Stimulated activated CD4-positive, alpha-beta T cell treated with anti-CD3 and anti-CD28 coated beads, Interleukin-12 subunit alpha, Interleukin-12 subunit beta, amount 100 ng/mL, for 48 hours (primary cell): ENCODE measurements around the gene BMP8A.
"Not testable (repeated sequence)": the region's sequence is repeated elsewhere in the genome, so short reads cannot be mapped to it uniquely, and the experiment has no call there.

Experiments used
- DNase-seq, 3 donors: peaks; one replicate each; pipeline ENCODE4 v3.0.0-alpha.2; 2020; ENCODE audit warnings: low read depth in 2 of 3, low spot score in 1 of 3

BMP8A gene

DNA sequence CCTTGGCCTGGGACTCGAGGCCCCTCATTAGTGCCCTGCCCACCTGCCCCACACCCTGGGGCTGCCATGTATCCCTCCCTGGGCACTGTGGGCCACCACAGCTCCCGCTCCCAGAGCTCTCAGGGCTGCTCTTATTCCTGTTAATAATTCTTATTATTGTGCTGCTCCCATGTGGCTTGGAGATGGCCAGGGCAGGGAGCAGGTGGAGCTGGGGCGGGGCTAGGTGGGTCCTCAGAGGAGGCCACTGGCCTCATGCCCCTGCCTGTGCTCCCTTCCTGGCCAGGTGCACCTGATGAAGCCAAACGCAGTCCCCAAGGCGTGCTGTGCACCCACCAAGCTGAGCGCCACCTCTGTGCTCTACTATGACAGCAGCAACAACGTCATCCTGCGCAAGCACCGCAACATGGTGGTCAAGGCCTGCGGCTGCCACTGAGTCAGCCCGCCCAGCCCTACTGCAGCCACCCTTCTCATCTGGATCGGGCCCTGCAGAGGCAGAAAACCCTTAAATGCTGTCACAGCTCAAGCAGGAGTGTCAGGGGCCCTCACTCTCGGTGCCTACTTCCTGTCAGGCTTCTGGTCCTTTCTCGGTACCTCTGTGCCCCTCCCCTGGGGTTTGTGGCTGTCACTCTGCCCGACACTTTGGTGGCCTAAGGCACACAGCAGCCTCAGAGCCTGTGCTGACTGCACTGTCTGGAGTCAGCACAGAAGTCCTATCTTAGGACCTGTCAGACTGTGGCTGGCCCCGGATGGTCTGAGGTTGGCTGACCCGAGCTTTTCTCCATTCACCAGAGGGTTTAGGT, 34.1 kb downstream of the BMP8A start:
- peak in 1 of 3 donors; percentile 14 for DNase-seq

DNA sequence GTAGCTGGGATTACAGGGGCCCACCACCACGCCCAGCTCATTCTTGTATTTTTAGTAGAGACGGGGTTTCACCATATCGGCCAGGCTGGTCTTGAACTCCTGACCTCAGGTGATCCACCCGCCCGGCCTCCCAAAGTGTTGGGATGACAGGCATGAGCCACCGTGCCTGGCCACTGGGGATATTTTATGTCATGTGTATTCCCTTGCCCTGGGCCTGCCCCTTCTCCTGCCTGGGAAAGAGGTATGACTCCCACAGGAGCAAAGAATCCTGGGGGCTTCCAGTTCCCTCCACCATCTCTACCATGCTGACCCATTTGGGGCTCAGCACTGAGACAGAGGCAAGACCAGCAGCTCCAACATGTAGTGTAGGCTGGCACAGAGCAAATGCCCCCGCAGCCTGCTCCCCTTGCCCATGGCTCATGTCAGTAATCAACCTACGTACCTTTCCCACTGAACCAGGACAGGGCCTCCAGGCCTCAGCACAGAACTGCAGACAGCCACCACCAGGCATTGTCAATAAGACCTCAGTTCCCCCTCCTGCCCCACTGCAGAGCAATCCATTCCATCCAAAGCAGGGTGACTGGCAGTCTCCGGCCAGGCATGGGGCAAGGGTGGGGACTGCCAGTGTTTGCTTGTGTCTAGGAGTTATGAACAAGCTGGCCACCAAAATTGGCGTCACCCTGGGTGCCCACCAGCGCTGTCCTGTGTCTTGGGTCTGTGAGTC, 35.2 kb downstream of the BMP8A start:
- no peak for DNase-seq

DNA sequence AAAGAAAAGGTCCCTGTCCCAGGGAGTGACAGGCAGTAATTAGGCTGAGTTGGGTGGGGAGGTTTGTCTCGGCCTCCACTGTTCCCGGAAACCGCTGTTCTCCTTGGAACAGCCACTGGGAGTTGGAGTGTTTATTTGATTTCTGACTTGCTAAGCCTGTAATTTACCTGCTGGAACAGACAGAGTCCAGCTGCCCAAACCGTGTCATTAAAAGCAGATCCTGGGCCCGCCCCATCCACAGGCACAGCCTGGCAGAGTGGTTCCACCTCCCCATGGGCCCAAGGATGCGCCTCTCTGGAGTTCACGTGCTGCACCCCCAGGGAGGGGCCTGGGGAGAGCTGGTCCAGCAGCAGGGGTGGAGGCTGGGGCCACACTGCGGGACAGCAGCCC, 35.7 kb downstream of the BMP8A start:
- not testable (repeated sequence) for DNase-seq

DNA sequence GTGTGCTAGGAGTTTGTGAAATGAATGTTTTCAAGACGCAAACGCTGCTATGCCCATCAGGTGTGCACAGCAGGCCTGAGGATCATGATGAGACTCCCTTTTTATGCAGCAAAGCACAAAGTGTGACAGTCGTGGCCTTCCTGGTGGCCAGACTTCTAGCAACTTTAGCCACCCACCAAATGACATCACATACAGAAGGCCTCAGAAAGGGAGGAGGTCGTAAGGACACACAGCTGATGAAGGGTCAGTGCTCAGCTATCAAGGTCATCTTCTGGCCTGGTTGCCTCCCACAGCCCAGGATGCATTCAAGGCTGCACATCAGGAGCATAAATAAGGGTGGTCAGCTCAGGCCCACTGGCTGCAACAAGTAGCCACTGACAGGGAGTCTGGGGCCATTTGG, 36.6 kb downstream of the BMP8A start:
- DNase-seq, result no peak

DNA sequence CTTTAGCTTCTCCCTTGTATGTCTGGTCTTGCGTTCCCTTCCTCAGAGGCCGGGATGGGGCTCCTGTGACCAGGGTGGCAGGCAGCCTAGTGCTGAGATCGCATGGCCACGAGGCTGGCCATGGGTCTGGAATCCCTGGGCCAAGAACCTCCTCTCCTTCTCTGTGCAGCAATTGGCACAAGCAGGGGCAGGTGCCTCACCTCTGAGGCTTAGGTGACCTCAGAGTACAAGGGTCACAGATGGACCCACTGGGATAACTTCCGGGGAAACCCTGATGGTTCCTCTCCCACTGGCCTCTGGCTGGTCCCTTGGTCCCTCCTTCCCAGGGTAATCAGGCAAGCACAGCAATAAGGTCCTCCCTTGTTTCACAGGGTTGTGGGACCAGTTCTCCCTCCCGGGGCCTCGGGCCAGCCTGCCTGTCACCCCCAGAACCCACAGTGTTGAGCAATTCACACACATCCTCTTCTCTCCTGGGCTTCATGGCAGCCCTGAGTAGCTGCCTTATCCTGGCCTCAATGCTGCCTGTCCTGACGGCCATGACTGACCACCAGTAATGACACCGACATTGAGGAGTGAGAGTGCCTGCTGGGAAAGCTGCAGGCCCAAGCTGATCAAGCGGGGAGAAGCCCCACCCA, 38.6 kb downstream of the BMP8A start:
- no peak for DNase-seq

DNA sequence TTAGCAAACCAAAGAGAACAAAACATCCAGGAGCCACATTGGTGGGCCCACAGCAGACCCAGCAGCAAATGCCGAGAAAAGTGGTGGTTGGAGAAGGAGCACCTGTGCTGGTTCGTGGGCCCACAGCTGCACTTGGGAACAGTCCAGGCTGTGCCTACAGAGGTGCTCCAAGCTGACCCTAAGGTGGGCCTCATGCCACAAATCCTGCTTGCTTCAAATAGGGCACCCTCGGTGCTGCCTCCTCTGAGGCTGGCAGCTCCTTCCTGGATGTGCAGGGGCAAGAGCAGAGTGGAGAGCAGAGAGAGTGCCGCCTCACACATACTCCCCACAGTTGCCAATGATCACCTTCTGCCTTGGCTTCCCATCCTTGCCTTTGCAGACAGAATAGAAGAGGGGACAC, 40.1 kb downstream of the BMP8A start:
- no peak for DNase-seq

DNA sequence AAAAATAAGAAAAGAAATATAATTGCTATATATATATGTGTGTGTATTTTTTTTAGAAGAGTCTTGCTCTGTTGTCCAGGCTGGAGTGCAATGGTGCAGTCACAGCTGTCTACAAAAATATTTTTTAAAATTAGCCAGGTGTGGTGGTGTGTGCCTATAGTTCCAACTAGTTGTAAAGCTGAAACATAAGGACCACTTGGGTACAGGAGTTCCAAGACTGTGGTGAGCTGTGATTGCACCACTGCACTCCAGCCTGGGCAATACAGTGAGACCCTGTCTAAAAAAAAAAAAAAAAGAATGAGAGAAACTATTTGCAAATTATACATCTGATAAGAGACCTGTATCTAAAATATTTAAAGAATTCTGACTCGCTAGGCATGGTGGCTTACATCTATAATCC, 42.0 kb downstream of the BMP8A start:
- no peak for DNase-seq

DNA sequence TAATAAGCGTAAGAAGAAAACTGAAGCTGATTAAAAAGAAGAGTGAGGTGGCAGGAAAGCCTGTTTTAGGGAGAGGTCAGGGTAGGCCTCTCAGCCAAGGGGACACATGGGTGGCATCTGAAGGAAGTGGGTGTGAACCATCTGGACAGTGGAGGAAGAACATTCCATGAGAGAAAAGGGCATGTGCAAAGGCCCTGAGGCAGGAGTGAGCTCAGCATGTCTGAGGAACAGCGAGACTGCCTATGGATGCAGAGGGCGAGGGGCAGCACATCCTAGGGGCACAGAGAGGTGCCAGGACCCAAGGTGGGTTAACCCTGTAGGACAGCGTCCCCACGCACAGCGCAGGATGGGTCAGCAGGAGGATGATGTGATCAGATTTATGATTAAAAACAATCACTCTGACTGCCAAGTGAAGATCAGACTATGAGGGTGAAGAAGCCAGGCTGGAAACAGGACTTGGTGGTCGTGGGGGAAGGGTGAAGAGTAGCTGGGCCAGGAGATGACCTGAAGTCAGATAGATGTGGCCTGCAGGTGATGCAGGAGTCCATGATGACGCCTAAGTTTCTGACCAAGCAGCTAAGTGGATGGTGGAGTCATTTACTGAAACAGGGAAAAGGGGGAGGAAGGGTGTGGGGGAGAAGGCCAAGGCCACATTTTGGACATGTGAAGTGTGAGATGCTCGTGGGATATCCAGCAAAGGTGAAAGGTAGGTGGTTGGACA, 47.3 kb downstream of the BMP8A start:
- no peak for DNase-seq

DNA sequence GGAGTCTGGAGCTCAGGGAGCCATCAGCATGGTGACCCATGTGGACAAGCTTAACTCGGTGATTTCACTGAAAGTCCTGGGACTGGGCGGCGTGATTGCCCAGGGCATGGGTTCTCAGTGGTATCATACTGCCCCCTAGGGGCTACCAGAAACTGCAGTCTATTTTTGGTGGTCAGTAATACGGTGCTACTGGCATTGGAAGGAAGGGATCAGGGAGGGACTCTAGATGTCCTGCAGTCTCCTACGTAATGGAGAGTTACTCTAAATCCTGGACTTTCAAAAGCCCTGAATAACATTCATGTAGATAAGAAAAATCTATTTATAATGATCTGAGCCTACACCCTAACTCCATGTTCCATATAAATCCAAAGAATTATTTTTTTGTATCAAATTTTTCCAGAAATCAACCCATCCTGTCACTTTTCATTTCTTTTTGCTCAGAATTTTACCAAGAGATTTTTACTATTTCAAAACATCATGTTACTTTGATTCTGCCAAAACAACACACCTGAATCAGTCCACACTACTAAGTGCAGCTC, 47.9 kb downstream of the BMP8A start:
- DNase-seq, result peak in 2 of 3 donors; percentile 26 to 27

DNA sequence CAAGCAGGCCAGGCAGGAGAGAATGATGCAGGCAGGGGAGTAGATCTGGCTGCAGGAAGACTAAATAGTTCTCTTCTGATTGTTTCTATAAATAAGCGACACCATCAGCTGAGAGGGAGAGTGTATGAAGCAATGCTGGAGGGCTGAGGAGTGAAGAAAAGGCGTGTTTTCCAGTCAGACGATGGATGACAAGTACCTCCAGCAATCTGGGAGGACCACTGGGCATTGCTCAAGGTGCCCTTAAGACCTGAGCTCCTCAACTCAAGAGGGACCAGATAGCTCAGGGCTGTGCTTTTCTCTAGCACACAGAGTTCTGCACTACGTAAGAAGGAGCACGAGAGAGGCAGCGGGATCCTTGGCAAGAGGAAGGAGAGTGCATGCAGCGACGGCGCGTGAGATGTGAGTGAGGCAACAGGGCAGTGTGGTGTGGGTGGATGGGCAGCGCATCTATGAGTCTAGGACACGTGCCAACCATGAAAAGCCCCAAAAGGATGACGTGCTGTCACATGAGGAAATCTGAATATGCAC, 49.1 kb downstream of the BMP8A start:
- DNase-seq, result no peak

DNA sequence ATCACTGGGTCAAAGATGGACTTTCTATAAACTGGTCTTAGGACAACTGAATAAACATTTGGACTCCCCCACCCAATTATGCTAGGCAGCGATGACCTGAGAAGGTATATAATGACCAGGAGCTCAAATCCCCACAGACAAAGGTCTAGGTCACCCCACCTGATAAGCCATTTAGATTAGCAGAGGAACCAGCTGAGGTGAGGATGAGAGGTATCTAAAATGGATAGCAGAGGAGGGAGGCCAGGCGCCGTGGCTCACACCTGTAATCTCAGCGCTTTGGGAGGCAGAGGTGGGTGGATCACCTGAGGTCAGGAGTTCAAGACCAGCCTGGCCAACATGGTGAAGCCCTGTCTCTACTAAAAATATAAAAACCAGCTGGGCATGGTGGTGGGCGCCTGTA, 51.5 kb downstream of the BMP8A start:
- no peak for DNase-seq

DNA sequence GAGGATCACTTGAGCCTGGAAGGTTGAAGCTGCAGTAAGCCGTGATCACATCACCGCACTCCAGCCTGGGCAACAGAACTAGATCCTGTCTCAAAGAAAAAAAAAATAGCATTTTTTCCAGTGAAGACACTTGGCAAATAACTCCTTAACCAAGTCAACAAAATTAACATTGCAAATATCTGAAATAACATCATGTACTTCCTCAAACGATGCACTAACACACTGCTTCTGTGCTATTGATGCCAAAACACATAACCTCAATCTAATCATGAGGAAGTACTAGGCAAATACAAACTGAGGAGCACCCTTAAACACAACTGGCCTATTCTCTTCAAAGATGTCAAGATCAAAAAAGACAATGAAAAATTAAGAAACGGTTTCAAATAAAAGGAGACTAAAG, 52.9 kb downstream of the BMP8A start:
- no peak for DNase-seq

DNA sequence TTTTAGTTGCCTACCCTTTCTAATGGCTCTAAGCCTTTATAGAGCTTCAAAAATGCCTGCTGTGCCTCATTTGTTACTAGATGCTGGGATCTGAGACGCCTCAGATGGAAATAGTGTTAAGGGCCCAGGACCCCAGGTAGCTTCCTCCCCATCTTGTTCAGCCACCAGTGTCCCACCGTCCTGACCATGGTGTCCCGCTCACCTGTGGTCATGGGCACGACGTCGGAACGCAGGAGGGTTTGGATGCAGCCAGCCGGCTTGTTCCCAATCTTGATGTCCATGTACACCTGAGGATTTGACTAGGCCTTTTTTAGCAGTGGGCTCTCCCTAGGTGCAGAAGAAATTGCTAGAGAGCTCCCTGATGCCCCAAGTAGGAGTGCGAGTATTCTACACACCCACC, 54.1 kb downstream of the BMP8A start:
- no peak for DNase-seq

DNA sequence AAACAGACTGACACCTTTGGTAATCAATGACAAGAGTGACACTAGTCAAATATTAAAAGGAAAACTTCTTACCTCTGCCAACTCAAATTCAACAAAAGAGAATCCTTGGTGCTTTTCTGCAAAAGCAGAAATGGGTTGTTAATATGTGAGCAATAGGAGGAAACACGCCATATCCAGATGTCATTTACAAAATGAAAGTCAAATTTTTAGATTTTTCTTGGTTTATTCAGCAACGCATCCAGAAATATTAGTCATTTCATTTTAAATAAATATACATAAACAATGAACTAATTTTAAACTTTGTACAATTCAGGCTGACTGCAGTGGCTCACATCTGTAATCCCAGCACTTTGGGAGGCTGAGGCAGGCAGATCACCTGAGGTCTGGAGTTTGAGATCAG, 62.8 kb downstream of the BMP8A start:
- no peak for DNase-seq

DNA sequence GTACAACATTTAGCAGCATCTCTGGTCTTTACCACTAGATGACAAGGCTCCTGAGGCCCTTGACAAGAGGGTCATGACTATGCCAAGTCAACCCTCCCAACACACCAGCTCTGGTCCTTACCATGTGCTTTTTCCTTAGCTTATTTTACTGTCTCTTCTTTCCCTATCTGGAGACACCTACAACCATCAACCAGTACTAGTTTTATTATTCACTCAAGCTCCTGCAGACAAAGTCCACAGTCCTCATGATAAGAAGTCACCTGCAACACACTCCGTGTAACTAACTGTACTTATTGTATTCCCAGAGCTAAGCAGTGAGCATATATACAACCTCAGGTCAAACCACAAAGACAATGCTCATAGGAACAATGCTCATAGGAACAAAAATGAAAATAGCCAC, 69.8 kb downstream of the BMP8A start:
- DNase-seq, result no peak

DNA sequence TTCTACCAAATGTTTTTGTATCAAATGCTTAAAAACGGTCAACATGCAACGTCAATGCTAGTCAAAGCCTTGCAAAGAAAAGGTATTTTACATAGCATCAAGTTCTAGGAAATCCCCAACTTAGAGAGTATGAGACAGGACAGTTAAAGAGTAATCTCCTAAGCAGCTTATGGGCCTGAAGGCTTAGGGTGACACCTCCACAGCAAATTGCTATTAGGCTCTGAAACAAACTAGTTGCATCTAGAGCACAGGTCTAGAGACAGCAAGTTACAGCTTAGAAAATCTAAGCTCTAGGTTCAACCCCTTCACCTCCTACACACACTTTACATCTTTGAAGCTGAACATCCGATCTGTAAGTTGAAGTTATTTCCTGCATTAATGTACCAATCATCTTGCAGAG, 71.5 kb downstream of the BMP8A start:
- no peak for DNase-seq

DNA sequence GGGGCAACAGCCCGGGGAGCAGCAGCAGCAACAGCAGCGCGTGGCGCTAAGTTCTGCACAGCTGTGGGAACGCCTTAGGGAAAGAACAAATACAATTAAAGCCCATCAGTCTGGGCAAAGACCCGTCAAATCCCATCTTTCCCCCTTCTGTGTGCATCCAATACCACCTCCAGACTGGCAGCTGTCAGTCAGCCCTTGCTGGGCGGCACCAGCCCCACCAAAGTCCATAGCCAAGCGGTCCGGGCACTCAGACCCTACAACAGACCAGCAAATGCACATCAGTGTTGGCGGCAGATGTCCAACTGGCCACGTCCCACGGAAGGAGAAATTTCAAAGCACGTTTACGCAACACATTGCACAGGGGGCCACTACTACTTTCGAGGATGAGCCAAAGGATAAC, 72.2 kb downstream of the BMP8A start:
- no peak for DNase-seq

DNA sequence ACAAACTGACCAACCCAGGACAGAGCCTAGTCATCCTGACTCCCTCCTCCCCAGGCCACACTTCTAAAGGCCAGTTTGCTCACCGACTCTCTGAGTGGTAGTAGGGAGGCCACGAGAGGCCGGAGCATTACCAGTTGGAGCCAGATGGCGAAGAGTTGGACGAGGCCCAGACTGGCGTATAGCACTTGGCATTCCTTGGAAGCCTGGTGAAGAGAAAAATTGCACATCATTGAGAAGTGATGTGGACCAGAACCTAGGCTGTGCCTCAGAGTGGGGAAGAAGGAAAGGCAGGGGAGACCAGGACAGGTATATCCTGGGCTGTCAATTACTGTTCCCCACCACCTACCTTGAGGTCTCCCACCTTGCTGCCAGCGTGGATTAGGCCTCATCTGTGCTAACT, 72.9 kb downstream of the BMP8A start:
- DNase-seq, result no peak

DNA sequence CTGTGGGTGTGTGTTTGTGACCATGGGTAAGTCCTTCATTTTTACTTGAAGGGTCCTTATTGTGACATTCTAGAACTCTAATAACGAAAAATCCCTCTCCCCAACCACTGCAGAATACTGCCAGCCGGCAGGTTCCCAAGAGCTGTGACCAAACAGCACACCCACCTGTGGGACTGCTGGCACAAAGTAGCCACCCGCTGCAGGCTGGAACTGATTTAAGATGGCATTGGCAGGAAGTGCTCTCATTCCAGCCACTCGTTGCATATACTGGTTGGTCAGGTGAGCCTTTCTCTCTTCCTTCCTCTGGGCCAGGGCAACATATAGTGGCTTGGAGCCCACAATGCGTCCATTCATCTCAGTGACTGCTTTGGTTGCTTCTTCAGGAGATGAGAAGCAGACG, 73.5 kb downstream of the BMP8A start:
- DNase-seq, result no peak

DNA sequence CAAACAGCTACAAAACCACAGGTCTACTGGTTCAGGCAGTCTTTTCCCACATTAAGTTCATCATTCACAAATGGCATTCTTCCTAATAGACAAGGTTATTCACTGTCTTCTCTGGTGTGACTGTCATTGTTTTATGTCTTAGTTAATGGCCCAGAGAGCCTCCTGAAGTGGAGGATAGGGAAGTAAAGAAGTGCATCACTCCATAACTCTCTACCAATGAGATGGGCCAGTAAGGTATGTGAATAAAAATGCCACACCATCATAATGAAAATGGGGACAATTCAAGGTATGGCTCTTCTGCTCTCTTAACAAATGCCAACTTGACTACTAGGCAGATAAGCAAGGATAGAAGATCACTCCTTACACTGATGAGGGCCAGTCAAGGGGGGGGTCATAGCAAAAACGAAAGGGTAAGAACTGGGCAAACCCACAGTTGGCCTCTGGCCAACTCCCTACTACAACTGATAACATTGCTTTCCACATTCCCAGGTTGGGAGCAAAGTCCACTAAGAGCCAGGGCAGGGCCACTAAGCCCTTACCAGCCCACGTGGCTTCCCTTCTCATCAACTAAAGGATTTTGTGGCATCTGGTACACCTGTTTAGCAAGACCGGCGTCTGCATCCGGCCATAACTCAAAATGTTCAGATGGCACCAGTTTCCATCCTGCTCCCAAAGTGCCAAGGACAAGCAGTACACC, 75.2 kb downstream of the BMP8A start:
- DNase-seq, result no peak

DNA sequence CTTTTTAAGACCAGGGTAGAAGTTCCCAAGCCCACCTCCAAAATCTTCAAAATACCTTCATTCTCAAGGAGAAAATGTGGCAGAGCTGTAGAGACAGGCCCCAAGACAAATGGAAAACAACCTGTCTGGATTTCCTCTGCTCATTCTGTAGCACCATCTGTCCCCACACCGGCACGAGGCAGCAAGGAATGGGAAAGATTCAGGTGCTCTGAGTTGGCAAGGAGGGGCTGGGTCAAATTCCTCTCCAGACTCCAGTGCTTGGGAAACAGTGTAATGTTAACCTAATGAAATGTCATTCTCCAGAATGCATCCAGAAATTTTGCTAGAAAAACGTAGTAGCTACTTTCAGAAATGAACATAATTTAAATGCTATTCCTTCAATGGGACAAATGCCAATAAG, 75.9 kb downstream of the BMP8A start:
- no peak for DNase-seq
